T-helper 17 cell (primary cell): ENCODE data around the gene CCL4. TPM values are rescaled to one million over a fixed set of nuclear protein-coding genes. Genes with fewer than 3 reads are reported as not detected.
"Not testable (repeated sequence)": the region's sequence is repeated elsewhere in the genome, so short reads cannot be mapped to it uniquely, and the experiment has no call there.

Experiments
- ATAC-seq: fragments of 150-1000 bp; cut with Tn5 transposase; 2 replicates; pipeline ENCODE4 v1.10.0; 2021; ENCODE audit warnings: mild to moderate bottlenecking, moderate library complexity
- DNase-seq, 3 donors: peaks; one replicate each; pipeline versions ENCODE4 v3.0.0 to v3.0.0-alpha.2; 2020 to 2021
- H3K9me3 ChIP-seq: one replicate; pipeline ENCODE4 v1.7.0; 2013; ENCODE audit warnings: low read length, mild to moderate bottlenecking; ENCODE audit not compliant: control insufficient read depth, poor library complexity, severe bottlenecking
- H3K27ac Mint-ChIP-seq: one replicate; pipeline ENCODE4 v1.8.0; 2022; ENCODE audit warnings: mild to moderate bottlenecking, moderate library complexity, mixed read lengths
- H3K27me3 Mint-ChIP-seq: one replicate; pipeline ENCODE4 v1.8.0; 2022; ENCODE audit warnings: mixed read lengths
- H3K36me3 Mint-ChIP-seq: one replicate; pipeline ENCODE4 v1.8.0; 2022; ENCODE audit warnings: low read depth, mixed read lengths
- H3K4me1 Mint-ChIP-seq: one replicate; pipeline ENCODE4 v1.8.0; 2022; ENCODE audit warnings: mild to moderate bottlenecking, mixed read lengths
- H3K4me3 Mint-ChIP-seq: one replicate; pipeline ENCODE4 v1.8.0; 2022; ENCODE audit warnings: mild to moderate bottlenecking, moderate library complexity, mixed read lengths
- total RNA-seq, 4 donors: library from RNA in 2 of 4; stranded (reverse) in 2 of 4; gene quantifications; one replicate each; pipeline ENCODE4 v1.2.3 and lab custom pipeline; 2022 to 2026

Gene CCL4
- total RNA-seq: 1 to 10 TPM; 2.2 to 2.4 TPM
- total RNA-seq (lab: John Stamatoyannopoulos, UW): 0 to 0.70 reads per million in 2 donors

GRCh38 chr17:36103401-36103975 lies at the start of gene CCL4:
CCL4 (plus strand) TSS chr17:36103827; CDS start chr17:36103906, 79 bp downstream.
- H3K4me1 Mint-ChIP-seq, DNase-seq: not testable (repeated sequence)
- peaks cover 73% of the 10 kb centered on the region for H3K27me3 Mint-ChIP-seq

GRCh38 chr17:36055171-36055570 lies 48.5 kb upstream of the CCL4 start:
- ATAC-seq: no peak
- no peak for DNase-seq
- H3K9me3 ChIP-seq: no peaks in the 10 kb centered on the region
- Mint-ChIP-seq H3K4me3 (no peak overlapping the region), H3K36me3 (peaks cover 2% of the 10 kb centered on the region), H3K4me1 (no peaks in the 10 kb centered on the region), H3K27me3 (peaks cover 15% of the 10 kb centered on the region), H3K27ac (no peak overlapping the region)

More at GRCh38 chr17:36103401-36103975, at the start of gene CCL4:
- H3K9me3 ChIP-seq, H3K27ac Mint-ChIP-seq, H3K36me3 Mint-ChIP-seq: not testable (repeated sequence)
- ATAC-seq: peak; percentile 64
- peak within 1 kb of the TSS; percentile 31 for H3K4me3 Mint-ChIP-seq

GRCh38 chr17:36055921-36056520 lies 47.6 kb upstream of the CCL4 start:
- DNase-seq (no peak), ATAC-seq (no peak)
- no peaks in the 10 kb centered on the region for H3K4me1 Mint-ChIP-seq
- H3K36me3 Mint-ChIP-seq: peaks cover 1% of the 10 kb centered on the region
- peaks cover 15% of the 10 kb centered on the region for H3K27me3 Mint-ChIP-seq
- H3K27ac Mint-ChIP-seq: no peak overlapping the region
- H3K9me3 ChIP-seq: no peaks in the 10 kb centered on the region
- H3K4me3 Mint-ChIP-seq: no peak overlapping the region

GRCh38 chr17:36057911-36058310 lies 45.7 kb upstream of the CCL4 start:
- Mint-ChIP-seq H3K36me3 (no peaks in the 10 kb centered on the region), H3K27ac (no peak overlapping the region), H3K4me3 (no peak overlapping the region), H3K4me1 (no peaks in the 10 kb centered on the region), H3K27me3 (peaks cover 31% of the 10 kb centered on the region)
- no peak for DNase-seq
- ATAC-seq: no peak
- no peaks in the 10 kb centered on the region for H3K9me3 ChIP-seq

- Mint-ChIP-seq H3K4me3 (no peak overlapping the region), H3K36me3 (no peaks in the 10 kb centered on the region), H3K4me1 (no peaks in the 10 kb centered on the region), H3K27ac (no peak overlapping the region), H3K27me3 (peaks cover 40% of the 10 kb centered on the region)
- H3K9me3 ChIP-seq: no peaks in the 10 kb centered on the region
- no peak for DNase-seq
- no peak for ATAC-seq
Observed at GRCh38 chr17:36059406-36059805, 44.2 kb upstream of the CCL4 start.

- H3K36me3 Mint-ChIP-seq: no peaks in the 10 kb centered on the region
- no peaks in the 10 kb centered on the region for H3K9me3 ChIP-seq
- H3K27ac Mint-ChIP-seq: no peak overlapping the region
- DNase-seq: no peak
- ATAC-seq: no peak
- peaks cover 43% of the 10 kb centered on the region for H3K27me3 Mint-ChIP-seq
- no peaks in the 10 kb centered on the region for H3K4me1 Mint-ChIP-seq
- no peak overlapping the region for H3K4me3 Mint-ChIP-seq
Observed at GRCh38 chr17:36060816-36061215, 42.8 kb upstream of the CCL4 start.

GRCh38 chr17:36063786-36064541 lies 39.7 kb upstream of the CCL4 start, which contains the start of gene CCL18:
CCL18 (plus strand) TSS chr17:36064272; CDS start chr17:36064343, 71 bp downstream.
- Mint-ChIP-seq H3K27ac (no peak within 1 kb of the TSS), H3K36me3 (no peaks in the 10 kb centered on the region), H3K4me3 (no peak within 1 kb of the TSS), H3K4me1 (no peaks in the 10 kb centered on the region), H3K27me3 (peaks cover 34% of the 10 kb centered on the region)
- no peaks in the 10 kb centered on the region for H3K9me3 ChIP-seq
- ATAC-seq: no peak
- no peak for DNase-seq

- H3K27ac Mint-ChIP-seq: no peak overlapping the region
- DNase-seq (no peak), ATAC-seq (no peak)
- H3K9me3 ChIP-seq: no peaks in the 10 kb centered on the region
- no peak overlapping the region for H3K4me3 Mint-ChIP-seq
- H3K36me3 Mint-ChIP-seq: no peaks in the 10 kb centered on the region
- no peaks in the 10 kb centered on the region for H3K4me1 Mint-ChIP-seq
- H3K27me3 Mint-ChIP-seq: peaks cover 44% of the 10 kb centered on the region
Observed at GRCh38 chr17:36066365-36066985, 37.2 kb upstream of the CCL4 start.

- no peak for ATAC-seq
- H3K4me3 Mint-ChIP-seq: no peak overlapping the region
- H3K27me3 Mint-ChIP-seq: peaks cover 28% of the 10 kb centered on the region
- H3K27ac Mint-ChIP-seq: no peak overlapping the region
- H3K4me1 Mint-ChIP-seq: peaks cover 3% of the 10 kb centered on the region
- no peaks in the 10 kb centered on the region for H3K9me3 ChIP-seq
- no peak for DNase-seq
- H3K36me3 Mint-ChIP-seq: no peaks in the 10 kb centered on the region
Observed at GRCh38 chr17:36068524-36068923, 35.1 kb upstream of the CCL4 start.

GRCh38 chr17:36069136-36069535 lies 34.5 kb upstream of the CCL4 start:
- no peak for ATAC-seq
- no peak for DNase-seq
- no peak overlapping the region for H3K4me3 Mint-ChIP-seq
- no peaks in the 10 kb centered on the region for H3K9me3 ChIP-seq
- H3K27me3 Mint-ChIP-seq: peaks cover 24% of the 10 kb centered on the region
- no peak overlapping the region for H3K27ac Mint-ChIP-seq
- peaks cover 3% of the 10 kb centered on the region for H3K4me1 Mint-ChIP-seq
- no peaks in the 10 kb centered on the region for H3K36me3 Mint-ChIP-seq

- H3K27me3 Mint-ChIP-seq: peaks cover 25% of the 10 kb centered on the region
- no peak overlapping the region for H3K27ac Mint-ChIP-seq
- no peak overlapping the region for H3K4me3 Mint-ChIP-seq
- peaks cover 3% of the 10 kb centered on the region for H3K4me1 Mint-ChIP-seq
- no peaks in the 10 kb centered on the region for H3K36me3 Mint-ChIP-seq
- DNase-seq (no peak), ATAC-seq (no peak)
- H3K9me3 ChIP-seq: no peaks in the 10 kb centered on the region
Observed at GRCh38 chr17:36070427-36070826, 33.2 kb upstream of the CCL4 start.

GRCh38 chr17:36071751-36072150 lies 31.9 kb upstream of the CCL4 start:
- H3K4me3 Mint-ChIP-seq: no peak overlapping the region
- DNase-seq (no peak), ATAC-seq (no peak)
- H3K27me3 Mint-ChIP-seq: peaks cover 25% of the 10 kb centered on the region
- H3K9me3 ChIP-seq: no peaks in the 10 kb centered on the region
- no peak overlapping the region for H3K27ac Mint-ChIP-seq
- no peaks in the 10 kb centered on the region for H3K36me3 Mint-ChIP-seq
- peaks cover 3% of the 10 kb centered on the region for H3K4me1 Mint-ChIP-seq

- ATAC-seq (no peak), DNase-seq (peak in 1 of 3 donors; percentile 24)
- Mint-ChIP-seq H3K27me3 (peaks cover 25% of the 10 kb centered on the region), H3K4me3 (no peak overlapping the region), H3K36me3 (no peaks in the 10 kb centered on the region), H3K4me1 (peaks cover 3% of the 10 kb centered on the region), H3K27ac (no peak overlapping the region)
- H3K9me3 ChIP-seq: no peaks in the 10 kb centered on the region
Observed at GRCh38 chr17:36072431-36073121, 31.1 kb upstream of the CCL4 start.
